Activated CD4-positive, alpha-beta T cell treated with anti-CD3 and anti-CD28 coated beads for 1 hour (primary cell): ENCODE data around the gene LPAR3.

Source experiments
- DNase-seq: peaks from one replicate; pipeline ENCODE4 v3.0.0-alpha.2; 2020

LPAR3 gene

DNA sequence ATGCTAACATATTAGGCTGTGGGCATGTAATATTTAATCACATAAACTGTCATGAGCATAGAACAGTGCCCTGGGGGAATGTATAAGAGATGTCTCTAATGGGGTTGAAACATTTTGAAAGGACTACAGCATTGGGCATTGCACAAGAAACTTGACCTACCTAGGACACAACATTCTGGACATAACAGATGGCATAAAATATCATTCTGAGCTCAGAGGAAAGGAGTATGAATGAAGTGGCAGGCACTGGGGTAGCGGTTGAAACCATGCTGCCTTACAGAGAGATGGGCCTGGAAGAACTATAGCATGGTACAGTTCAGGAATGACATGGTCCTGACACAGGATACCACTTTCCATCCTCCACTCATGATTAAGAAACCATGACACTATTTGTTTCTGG lies 69.0 kb downstream of the LPAR3 start:
- DNase-seq, result no peak

GRCh38 chr1:84823511-84823910 lies 69.5 kb downstream of the LPAR3 start:
- DNase-seq, result no peak

DNA sequence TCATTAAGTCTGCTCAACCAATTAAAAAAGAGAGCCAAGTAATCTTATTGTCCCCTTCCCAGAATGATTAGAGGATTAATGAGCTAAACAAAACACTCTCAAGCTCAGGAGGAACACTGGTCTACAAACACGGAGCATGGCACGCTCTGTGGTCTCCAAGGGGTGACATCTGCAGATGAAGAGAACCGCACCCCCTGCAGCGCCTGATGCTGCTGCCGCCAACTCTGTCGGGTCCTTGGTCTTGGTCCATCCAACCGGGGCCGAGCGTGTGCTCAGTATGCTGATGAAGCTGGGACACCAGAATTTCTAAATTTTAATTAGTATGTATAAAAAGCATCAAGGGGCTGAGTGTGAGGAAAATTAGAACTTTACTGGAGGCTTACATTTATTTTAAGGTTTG lies 82.7 kb downstream of the LPAR3 start:
- no peak for DNase-seq

DNA sequence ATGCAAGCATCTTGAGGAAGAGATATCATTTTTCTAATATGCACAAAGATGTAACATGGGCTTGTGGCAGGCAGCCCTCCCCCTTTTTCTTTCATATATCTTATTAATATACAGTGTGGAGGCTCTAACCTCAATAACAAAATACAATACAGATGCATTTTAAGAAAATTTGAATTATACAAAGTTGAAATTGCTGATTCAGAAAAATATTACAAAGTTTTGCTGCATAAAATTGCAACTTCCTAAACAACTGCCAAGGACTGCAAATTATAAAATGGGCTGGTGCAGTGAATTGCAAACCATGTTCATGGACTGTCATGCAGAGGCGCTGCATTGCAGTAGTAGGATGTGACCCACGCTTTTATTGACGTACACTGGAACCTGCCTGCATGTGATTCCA lies 84.0 kb downstream of the LPAR3 start:
- DNase-seq, result no peak

GRCh38 chr1:84803604-84804003 lies 89.4 kb downstream of the LPAR3 start:
- no peak for DNase-seq

GRCh38 chr1:84802567-84803232 lies 90.3 kb downstream of the LPAR3 start:
- no peak for DNase-seq

- no peak for DNase-seq
Measured at GRCh38 chr1:84800090-84801073, 92.6 kb downstream of the LPAR3 start.

- DNase-seq, result no peak
Measured at GRCh38 chr1:84797603-84798002, 95.4 kb downstream of the LPAR3 start.

GRCh38 chr1:84795966-84796600 lies 96.9 kb downstream of the LPAR3 start:
- DNase-seq, result no peak

DNA sequence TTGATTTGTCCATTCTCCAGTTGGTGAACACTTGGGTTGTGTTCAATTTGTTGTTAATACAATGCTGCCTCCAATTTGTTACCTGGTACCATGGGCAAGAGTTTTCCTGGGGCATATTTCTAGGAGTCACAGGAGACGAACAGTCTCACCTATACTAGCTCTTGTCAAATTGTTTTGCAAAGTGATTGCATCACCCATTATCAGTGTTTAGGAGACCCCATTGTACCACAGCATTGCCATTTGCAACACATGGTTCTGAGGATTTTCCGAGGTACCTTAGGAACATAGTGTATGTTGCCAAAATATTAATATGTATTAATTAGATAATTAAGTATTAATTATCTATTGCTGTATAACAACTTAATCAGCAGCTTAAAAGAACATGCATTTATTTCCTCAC lies 97.8 kb downstream of the LPAR3 start:
- no peak for DNase-seq

- DNase-seq, result no peak
Measured at GRCh38 chr1:84792421-84792820, 100.6 kb downstream of the LPAR3 start.

- no peak for DNase-seq
Measured at GRCh38 chr1:84789014-84789413, 104.0 kb downstream of the LPAR3 start.

GRCh38 chr1:84785271-84786036 lies 107.6 kb downstream of the LPAR3 start:
- DNase-seq, result no peak

DNA sequence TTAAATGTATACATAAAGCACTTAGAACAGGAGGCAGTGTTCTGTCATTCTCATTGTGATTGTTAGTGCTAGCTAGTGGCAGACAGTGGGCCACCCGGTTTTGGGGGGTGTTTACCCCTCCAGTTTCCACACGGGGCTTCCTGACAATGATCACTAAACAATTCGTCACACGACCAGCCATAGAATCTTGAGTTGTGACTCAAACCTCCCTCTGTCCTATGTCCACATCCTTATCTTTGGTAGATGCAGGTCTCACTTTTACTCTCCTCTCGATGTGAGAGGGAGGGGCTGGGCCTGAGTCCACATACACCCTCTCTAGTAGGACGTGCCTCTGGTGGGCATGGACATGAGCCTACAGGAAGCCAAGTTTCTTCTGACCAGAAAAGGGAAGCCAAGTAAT lies 110.1 kb downstream of the LPAR3 start:
- no peak for DNase-seq

DNA sequence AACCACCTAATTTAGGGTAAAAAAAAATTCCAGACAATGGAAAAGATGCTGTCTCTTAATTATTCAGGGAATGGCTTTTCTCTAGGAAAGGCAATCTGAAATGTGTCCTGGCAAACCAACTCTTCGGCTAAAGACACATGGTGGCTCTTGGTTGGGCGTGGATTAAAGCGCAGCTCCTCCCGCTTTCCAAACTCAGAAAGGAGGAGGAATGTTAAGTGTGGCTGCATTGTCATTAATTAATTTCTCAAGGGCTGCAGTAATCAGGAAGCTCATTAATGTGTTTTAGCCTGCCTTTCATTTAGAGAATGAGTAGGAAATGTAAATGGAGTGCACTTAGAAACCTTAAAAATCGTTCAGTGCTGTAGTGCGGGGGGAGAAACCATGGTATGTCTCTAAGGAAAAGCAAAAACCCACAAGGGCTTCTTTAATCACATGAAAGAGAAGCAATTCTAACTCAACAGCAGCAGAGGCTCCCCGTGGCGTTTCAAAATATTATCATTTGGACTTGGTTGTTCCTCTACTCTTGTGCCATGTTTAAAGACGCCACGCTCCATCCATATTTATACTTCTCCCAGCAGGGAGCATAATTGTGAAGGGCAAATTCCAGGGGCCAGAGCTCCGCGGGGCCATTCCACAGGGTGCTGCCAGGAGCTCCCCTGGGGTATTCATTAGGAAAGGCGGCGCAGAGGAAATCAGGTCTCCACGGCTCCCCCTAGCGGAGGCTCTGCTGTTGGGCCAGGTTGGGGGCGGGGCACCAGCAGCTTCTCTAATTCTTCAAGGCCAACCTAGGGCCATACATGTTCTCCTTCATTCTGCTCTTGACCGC lies 110.8 kb downstream of the LPAR3 start:
- DNase-seq, result peak; percentile 66

- no peak for DNase-seq
Measured at GRCh38 chr1:84780000-84780716, 112.8 kb downstream of the LPAR3 start.

DNA sequence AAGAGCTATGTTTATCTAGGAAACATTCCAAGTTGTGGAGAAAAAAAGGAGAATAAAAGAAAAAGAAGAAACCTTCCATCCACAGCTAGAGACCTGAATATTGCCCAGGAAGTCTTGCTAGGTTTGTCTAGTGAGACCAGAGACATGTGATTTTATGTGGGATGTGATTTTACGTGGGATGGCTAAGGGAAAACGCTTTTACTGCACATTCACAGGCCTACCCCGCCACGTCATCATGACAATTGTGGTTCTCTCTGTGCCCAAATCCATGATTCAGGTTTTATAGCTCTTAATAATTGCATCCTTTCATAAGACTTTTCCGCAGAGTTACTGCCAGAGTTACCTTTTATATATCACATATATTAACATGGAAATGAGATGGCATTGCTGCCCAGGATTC lies 116.4 kb downstream of the LPAR3 start:
- no peak for DNase-seq

GRCh38 chr1:84775535-84775920 lies 117.5 kb downstream of the LPAR3 start:
- no peak for DNase-seq

GRCh38 chr1:84774669-84775534 lies 118.1 kb downstream of the LPAR3 start:
- no peak for DNase-seq

GRCh38 chr1:84773933-84774497 lies 119.0 kb downstream of the LPAR3 start:
- no peak for DNase-seq
